HG02678 (cell line): ENCODE data around the gene LHX5.

Source experiments
- ATAC-seq: cut with Tn5 transposase; IDR thresholded peaks from one replicate; pipeline ENCODE4 v1.9.1; 2021; ENCODE audit warnings: mild to moderate bottlenecking, moderate library complexity; ENCODE audit not compliant: unreplicated experiment

The LHX5 gene

GRCh38 chr12:113420996-113421595 lies 50.6 kb downstream of the LHX5 start:
- ATAC-seq: no peak

GRCh38 chr12:113418213-113418879 lies 53.3 kb downstream of the LHX5 start:
- no peak for ATAC-seq

- ATAC-seq: no peak
Observed at GRCh38 chr12:113416091-113416754, 55.4 kb downstream of the LHX5 start.

GRCh38 chr12:113414519-113415038 lies 57.1 kb downstream of the LHX5 start:
- no peak for ATAC-seq

GRCh38 chr12:113413488-113413939 lies 58.2 kb downstream of the LHX5 start:
- no peak for ATAC-seq
